H1 (cell line): ENCODE data around the gene PPIH. TPM values are rescaled to one million over a fixed set of nuclear protein-coding genes. Genes with fewer than 3 reads are reported as not detected.
A peak's percentile ranks its signal among the peaks of the same experiment; 100 is the strongest.

Source experiments
- CTCF ChIA-PET: fragments of 300-600 bp; sonication (Branson Sonifier 250); formaldehyde crosslinking; loops from one replicate; lab custom pipeline; 2021; ENCODE audit not compliant: partially characterized antibody; lab: Charles Lee
- POLR2A ChIA-PET: fragments of 300-600 bp; sonication (Branson Sonifier 250); formaldehyde crosslinking; loops from one replicate; lab custom pipeline; 2021; ENCODE audit warnings: inconsistent platforms; ENCODE audit not compliant: partially characterized antibody; lab: Charles Lee
- DNase-seq, 2 experiments: peaks; one replicate each; pipeline versions ENCODE4 v3.0.0 to v3.0.0-alpha.2; 2010 to 2022; ENCODE audit warnings: low spot score in 2 of 2, low read depth in 1 of 2, mixed read lengths in 1 of 2
- FAIRE-seq: peaks from 2 replicates; lab custom pipeline; 2011; peaks lifted over from hg19 to GRCh38; lab: Jason Lieb, UNC
- H2AFZ ChIP-seq: 2 replicates; pipeline ENCODE4 v1.8.1; 2012; ENCODE audit warnings: low read length, inconsistent platforms
- H2AK5ac ChIP-seq: 2 replicates; pipeline ENCODE4 v1.6.1; 2013; ENCODE audit warnings: low read depth, low read length
- H2BK120ac ChIP-seq: replicated peaks from 2 replicates; pipeline ENCODE3; 2013; ENCODE audit warnings: low read depth, low read length, inconsistent platforms
- H2BK12ac ChIP-seq: 2 replicates; pipeline ENCODE4 v1.6.1; 2013; ENCODE audit warnings: low read depth, low read length
- H2BK15ac ChIP-seq: 2 replicates; pipeline ENCODE4 v1.6.1; 2013; ENCODE audit warnings: low read length
- H2BK20ac ChIP-seq: 2 replicates; pipeline ENCODE4 v1.6.1; 2013; ENCODE audit warnings: low read length
- H2BK5ac ChIP-seq: 2 replicates; pipeline ENCODE4 v1.6.1; 2013; ENCODE audit warnings: low read depth, low read length
- H3K14ac ChIP-seq: 2 replicates; pipeline ENCODE4 v1.6.1; 2013; ENCODE audit warnings: inconsistent platforms; ENCODE audit not compliant: insufficient read length
- H3K18ac ChIP-seq: 2 replicates; pipeline ENCODE4 v1.6.1; 2013; ENCODE audit warnings: low read length; ENCODE audit errors: extremely low read depth
- H3K23ac ChIP-seq: 2 replicates; pipeline ENCODE4 v1.6.1; 2013; ENCODE audit warnings: inconsistent platforms; ENCODE audit not compliant: insufficient read length
- H3K23me2 ChIP-seq: 2 replicates; pipeline ENCODE4 v1.6.1; 2013; ENCODE audit warnings: low read depth, low read length
- H3K27ac ChIP-seq: 2 replicates; pipeline ENCODE4 v1.6.1; 2011; ENCODE audit warnings: low read depth, low read length, inconsistent platforms
- H3K27me3 ChIP-seq, 4 experiments: replicated peaks in 1 of 4; 1 replicate in 1 of 4; 2 replicates in 3 of 4; pipeline versions ENCODE4 v1.6.1 to v1.8.1; 2011 to 2013; ENCODE audit warnings: low read length in 3 of 4, mild to moderate bottlenecking in 3 of 4, inconsistent platforms in 2 of 4, mixed read lengths in 2 of 4, moderate library complexity in 1 of 4; ENCODE audit not compliant: control insufficient read depth in 3 of 4, insufficient read depth in 3 of 4; ENCODE audit errors: extremely low read depth in 1 of 4
- H3K36me3 ChIP-seq, 4 experiments: 2 replicates each; pipeline versions ENCODE4 v1.6.1 to v1.8.1; 2011 to 2013; ENCODE audit warnings: mild to moderate bottlenecking in 4 of 4, low read length in 3 of 4, moderate library complexity in 2 of 4, control low read depth in 1 of 4, inconsistent platforms in 1 of 4; ENCODE audit not compliant: insufficient read depth in 4 of 4, control insufficient read depth in 2 of 4
- H3K4ac ChIP-seq: replicated peaks from 2 replicates; pipeline ENCODE3; 2013; ENCODE audit warnings: low read length, low read depth, mixed read lengths, inconsistent platforms; ENCODE audit not compliant: insufficient read length
- H3K4me1 ChIP-seq, 4 experiments: replicated peaks in 1 of 4; 1 replicate in 1 of 4; 2 replicates in 3 of 4; pipeline versions ENCODE4 v1.6.1 to v1.8.1; 2011 to 2013; ENCODE audit warnings: low read length in 3 of 4, inconsistent platforms in 2 of 4, mixed read lengths in 1 of 4; ENCODE audit not compliant: insufficient read depth in 4 of 4, control insufficient read depth in 3 of 4
- H3K4me2 ChIP-seq, 2 experiments: 2 replicates each; pipeline versions ENCODE4 v1.6.1 to v1.8.1; 2011 to 2013; ENCODE audit warnings: low read depth in 2 of 2, low read length in 2 of 2, control low read depth in 1 of 2, inconsistent platforms in 1 of 2, mild to moderate bottlenecking in 1 of 2; ENCODE audit not compliant: insufficient read depth in 1 of 2
- H3K4me3 ChIP-seq, 4 experiments: fragments of 200-600, 300-600 bp in 1 of 4; sonication (generic), shearing (Covaris generic), sonication (Bioruptor Twin) in 1 of 4; 2 replicates each; pipeline versions ENCODE4 v1.5.1 to v1.8.1; 2011 to 2016; ENCODE audit warnings: low read length in 4 of 4, low read depth in 3 of 4, control low read depth in 2 of 4, inconsistent platforms in 2 of 4, mild to moderate bottlenecking in 2 of 4, mixed read lengths in 1 of 4, moderate library complexity in 1 of 4; ENCODE audit not compliant: insufficient read depth in 2 of 4; ENCODE audit errors: extremely low read depth in 1 of 4
- H3K56ac ChIP-seq: replicated peaks from 2 replicates; pipeline ENCODE3; 2013; ENCODE audit warnings: low read depth, mild to moderate bottlenecking, mixed read lengths, low read length, inconsistent platforms; ENCODE audit not compliant: insufficient read length
- H3K79me1 ChIP-seq: 2 replicates; pipeline ENCODE4 v1.6.1; 2013; ENCODE audit warnings: low read depth, low read length, control low read depth
- H3K79me2 ChIP-seq, 2 experiments: 2 replicates each; pipeline versions ENCODE4 v1.6.1 to v1.8.1; 2012 to 2013; ENCODE audit warnings: low read length in 2 of 2, mild to moderate bottlenecking in 2 of 2, inconsistent platforms in 1 of 2; ENCODE audit not compliant: insufficient read depth in 2 of 2, control insufficient read depth in 1 of 2
- H3K9ac ChIP-seq, 4 experiments: replicated peaks in 1 of 4; 1 replicate in 1 of 4; 2 replicates in 3 of 4; pipeline versions ENCODE4 v1.6.1 to v1.8.1; 2011 to 2013; ENCODE audit warnings: low read depth in 3 of 4, low read length in 3 of 4, control low read depth in 2 of 4, mild to moderate bottlenecking in 2 of 4, moderate library complexity in 2 of 4, inconsistent platforms in 1 of 4; ENCODE audit errors: extremely low read depth in 1 of 4
- H3K9me3 ChIP-seq, 2 experiments: 2 replicates each; pipeline versions ENCODE4 v1.6.1 to v1.8.1; 2012 to 2013; ENCODE audit warnings: mild to moderate bottlenecking in 2 of 2, moderate library complexity in 2 of 2, control low read depth in 1 of 2, inconsistent platforms in 1 of 2, low read depth in 1 of 2, low read length in 1 of 2, mixed read lengths in 1 of 2; ENCODE audit not compliant: insufficient read depth in 2 of 2
- H4K20me1 ChIP-seq, 2 experiments: replicated peaks in 1 of 2; 2 replicates each; pipeline versions ENCODE3 to v1.8.1; 2011 to 2013; ENCODE audit warnings: inconsistent platforms in 2 of 2, low read length in 2 of 2, mild to moderate bottlenecking in 1 of 2; ENCODE audit not compliant: insufficient read depth in 2 of 2, control insufficient read depth in 1 of 2
- H4K5ac ChIP-seq: 2 replicates; pipeline ENCODE4 v1.6.1; 2013; ENCODE audit warnings: low read length, low read depth, mixed read lengths, inconsistent platforms; ENCODE audit not compliant: insufficient read length
- H4K8ac ChIP-seq: 2 replicates; pipeline ENCODE4 v1.8.0; 2013; ENCODE audit warnings: mild to moderate bottlenecking, moderate library complexity, low read length, inconsistent platforms; ENCODE audit not compliant: insufficient read depth; ENCODE audit errors: extremely low read depth
- H4K91ac ChIP-seq: replicated peaks from 2 replicates; pipeline ENCODE3; 2013; ENCODE audit warnings: low read length, mixed read lengths, inconsistent platforms; ENCODE audit not compliant: insufficient read length
- CEBPB ChIP-seq: IDR thresholded peaks from 2 replicates; pipeline ENCODE4 v1.6.1; 2012; ENCODE audit warnings: low read depth, low read length
- EGR1 ChIP-seq: IDR thresholded peaks from 2 replicates; pipeline ENCODE4 v1.6.1; 2011; ENCODE audit warnings: low read depth, low read length, borderline replicate concordance
- HDAC6 ChIP-seq: IDR thresholded peaks from one replicate; pipeline ENCODE4 v1.7.1; 2012; ENCODE audit warnings: low read depth, mild to moderate bottlenecking, inconsistent platforms, low read length, moderate library complexity
- KDM1A ChIP-seq: fragments of 200-600, 300-600 bp; sonication (generic); IDR thresholded peaks from 2 replicates; pipeline ENCODE4 v1.7.1; 2016; ENCODE audit warnings: mild to moderate bottlenecking, low read length, borderline replicate concordance
- KDM4A ChIP-seq: IDR thresholded peaks from one replicate; pipeline ENCODE4 v1.7.1; 2012; ENCODE audit warnings: low read depth, mild to moderate bottlenecking, moderate library complexity, low read length, inconsistent platforms; ENCODE audit not compliant: severe bottlenecking
- NANOG ChIP-seq: IDR thresholded peaks from 2 replicates; pipeline ENCODE4 v1.6.1; 2011; ENCODE audit warnings: low read length, low read depth, mild to moderate bottlenecking, inconsistent platforms; ENCODE audit not compliant: insufficient read depth, poor library complexity, severe bottlenecking
- NRF1 ChIP-seq: IDR thresholded peaks from 2 replicates; pipeline ENCODE4 v1.6.1; 2011; ENCODE audit warnings: mild to moderate bottlenecking, low read depth, low read length, improper control_type of control experiment
- POLR2A ChIP-seq, 2 experiments: IDR thresholded peaks; 1 replicate in 1 of 2; 2 replicates in 1 of 2; pipeline ENCODE4 v1.6.1; 2011; ENCODE audit warnings: low read depth in 2 of 2, low read length in 2 of 2, mild to moderate bottlenecking in 2 of 2; ENCODE audit errors: control extremely low read depth in 1 of 2
- TBP ChIP-seq: IDR thresholded peaks from 2 replicates; pipeline ENCODE4 v1.6.1; 2011; ENCODE audit warnings: low read depth, low read length, improper control_type of control experiment
- WGBS, 2 experiments: shearing (Covaris generic) in 1 of 2; methylation state at CpG; one replicate each; pipeline versions ENCODE4 v1.1.6 to v1.1.7; 2013 to 2015; ENCODE audit warnings: low lambda C conversion rate in 2 of 2, mixed read lengths in 2 of 2, inconsistent platforms in 1 of 2, low coverage in 1 of 2, missing lambda C conversion rate in 1 of 2; ENCODE audit not compliant: insufficient replicate concordance in 2 of 2, insufficient coverage in 1 of 2, insufficient read length in 1 of 2; ENCODE audit errors: extremely low coverage in 1 of 2, missing lambda C conversion rate in 1 of 2; 5-methylcytosine and 5-hydroxymethylcytosine counted together
- polyA plus RNA-seq, 7 experiments: library from polyadenylated mRNA; depleted of rRNA in 3 of 7; stranded (reverse) in 5 of 7; unstranded in 2 of 7; fragments of >200 nt in 5 of 7; fragments of 200-250 nt in 2 of 7; gene quantifications; 1 replicate in 5 of 7; 2 replicates in 1 of 7; 4 replicates in 1 of 7; pipeline versions ENCODE4 v1.2.1 to v1.2.3, GENCODE V29; 2011 to 2013; ENCODE audit warnings: missing spikeins in 2 of 7, mixed read lengths in 2 of 7
- total RNA-seq: library from RNA; stranded (reverse); fragmentation: NEBNext Ultra II Directional; extraction: Animal tissue kit (Norgen Biotek cat#: 25700); gene quantifications from 2 replicates; pipeline ENCODE4 v1.2.1, GENCODE V29; 2021
- TF ChIP-seq, protein P1 (sequence below), 3 experiments: IDR thresholded peaks; 1 replicate in 2 of 3; 2 replicates in 1 of 3; pipeline versions ENCODE4 v1.5.1 to v1.6.1; 2011; ENCODE audit warnings: low read length in 3 of 3, mild to moderate bottlenecking in 3 of 3, inconsistent platforms in 2 of 3, low read depth in 1 of 3, moderate library complexity in 1 of 3; ENCODE audit not compliant: insufficient read depth in 1 of 3; ENCODE audit errors: control extremely low read depth in 1 of 3

PPIH gene
- total and polyA plus RNA-seq, 2 of the 8 experiments (the other 6 are each of a cell fraction or from before 2014, with no cell fraction given), result 78.1 to 91.5 TPM

- no peak overlapping the region for H3K18ac ChIP-seq
- H4K20me1 ChIP-seq, result peaks cover 10 to 19% of the 10 kb centered on the region in 2 experiments
- CTCF ChIA-PET, result interaction anchor here (0.9 kb wide), 1 partner anchor 15 kb away, joined by 4 read pairs; no protein-coding TSS in a partner anchor
- no peaks in the 10 kb centered on the region for H3K9me3 ChIP-seq
- H3K27me3 ChIP-seq, result no peaks in the 10 kb centered on the region
- POLR2A ChIA-PET, result interaction anchor here (0.6 to 5.3 kb wide), 4 partner anchors 8 to 16 kb away, joined by 4 to 25 read pairs (median 10); partner anchors contain the start of gene YBX1
- H3K27ac ChIP-seq, result no peak overlapping the region
- H3K9ac ChIP-seq, result no peak overlapping the region
- no peak overlapping the region for H3K4me3 ChIP-seq
- peaks cover 2% of the 10 kb centered on the region; the same call in 1 of the 2 replicates for H3K79me1 ChIP-seq
- H3K4me1 ChIP-seq, result no peaks in the 10 kb centered on the region
- H4K8ac ChIP-seq, result no peak overlapping the region
- no peak overlapping the region for H2BK5ac ChIP-seq
- H3K79me2 ChIP-seq, result peaks cover 12 to 85% of the 10 kb centered on the region in 2 experiments; a peak in 3 of 4 replicates
- H2BK120ac ChIP-seq, result no peak overlapping the region
- no peak overlapping the region for H3K23ac ChIP-seq
- FAIRE-seq, result peak; percentile 55
- H4K91ac ChIP-seq, result no peak overlapping the region
- H2BK12ac ChIP-seq, result no peak overlapping the region
- no peak overlapping the region for H3K4me2 ChIP-seq
- no peak overlapping the region for H2AK5ac ChIP-seq
- H2BK15ac ChIP-seq, result no peak overlapping the region
- no peak overlapping the region for H3K56ac ChIP-seq
- no peak overlapping the region for H3K4ac ChIP-seq
- no peak overlapping the region for H4K5ac ChIP-seq
- 91% methylated on average over 4 of the region's 4 CpGs; no CpG with 5 or more reads in 1 of the 2 experiments for WGBS, 2 experiments
- DNase-seq, result no peak
- H3K36me3 ChIP-seq, result peaks cover 33 to 98% (median 70%) of the 10 kb centered on the region in 4 experiments
- no peak overlapping the region for H2BK20ac ChIP-seq
- H3K23me2 ChIP-seq, result no peaks in the 10 kb centered on the region
- no peak overlapping the region for H2AFZ ChIP-seq
- no peak overlapping the region for H3K14ac ChIP-seq
- TF ChIP-seq POLR2A (IDR thresholded peaks at IDR 0.05; ENCODE audit: control extremely low read depth in 1 of 2, low read depth in 2 of 2, low read length in 2 of 2) (no peak), TBP (no peak), HDAC6 (no peak), KDM1A (no peak), KDM4A (no peak), EGR1 (no peak), CEBPB (no peak), NANOG (no peak), NRF1 (no peak)
- TF ChIP-seq, protein P1, sequence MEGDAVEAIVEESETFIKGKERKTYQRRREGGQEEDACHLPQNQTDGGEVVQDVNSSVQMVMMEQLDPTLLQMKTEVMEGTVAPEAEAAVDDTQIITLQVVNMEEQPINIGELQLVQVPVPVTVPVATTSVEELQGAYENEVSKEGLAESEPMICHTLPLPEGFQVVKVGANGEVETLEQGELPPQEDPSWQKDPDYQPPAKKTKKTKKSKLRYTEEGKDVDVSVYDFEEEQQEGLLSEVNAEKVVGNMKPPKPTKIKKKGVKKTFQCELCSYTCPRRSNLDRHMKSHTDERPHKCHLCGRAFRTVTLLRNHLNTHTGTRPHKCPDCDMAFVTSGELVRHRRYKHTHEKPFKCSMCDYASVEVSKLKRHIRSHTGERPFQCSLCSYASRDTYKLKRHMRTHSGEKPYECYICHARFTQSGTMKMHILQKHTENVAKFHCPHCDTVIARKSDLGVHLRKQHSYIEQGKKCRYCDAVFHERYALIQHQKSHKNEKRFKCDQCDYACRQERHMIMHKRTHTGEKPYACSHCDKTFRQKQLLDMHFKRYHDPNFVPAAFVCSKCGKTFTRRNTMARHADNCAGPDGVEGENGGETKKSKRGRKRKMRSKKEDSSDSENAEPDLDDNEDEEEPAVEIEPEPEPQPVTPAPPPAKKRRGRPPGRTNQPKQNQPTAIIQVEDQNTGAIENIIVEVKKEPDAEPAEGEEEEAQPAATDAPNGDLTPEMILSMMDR (IDR thresholded peaks at IDR 0.05; ENCODE audit: control extremely low read depth in 1 of 3, insufficient read depth in 1 of 3, low read depth in 1 of 3, low read length in 3 of 3), result no peak
Measured at GRCh38 chr1:42698081-42698813, 40.0 kb downstream of the PPIH start.
